Fibroblast of lung (primary cell): ENCODE data around the gene MYL6.

Source experiments
- CTCF ChIP-seq, 2 donors: IDR thresholded peaks in 1 of 2; conservative IDR thresholded peaks in 1 of 2; 1 replicate in 1 of 2; 2 replicates in 1 of 2; pipeline ENCODE4 v1.5.1; 2011 to 2012; ENCODE audit warnings: low read length in 2 of 2, control low read depth in 1 of 2, inconsistent platforms in 1 of 2, low read depth in 1 of 2, mild to moderate bottlenecking in 1 of 2
- EZH2 ChIP-seq: IDR thresholded peaks from 2 replicates; pipeline ENCODE4 v1.5.1; 2012; ENCODE audit warnings: low read length, control low read depth, mild to moderate bottlenecking; ENCODE audit errors: missing control alignments

DNA sequence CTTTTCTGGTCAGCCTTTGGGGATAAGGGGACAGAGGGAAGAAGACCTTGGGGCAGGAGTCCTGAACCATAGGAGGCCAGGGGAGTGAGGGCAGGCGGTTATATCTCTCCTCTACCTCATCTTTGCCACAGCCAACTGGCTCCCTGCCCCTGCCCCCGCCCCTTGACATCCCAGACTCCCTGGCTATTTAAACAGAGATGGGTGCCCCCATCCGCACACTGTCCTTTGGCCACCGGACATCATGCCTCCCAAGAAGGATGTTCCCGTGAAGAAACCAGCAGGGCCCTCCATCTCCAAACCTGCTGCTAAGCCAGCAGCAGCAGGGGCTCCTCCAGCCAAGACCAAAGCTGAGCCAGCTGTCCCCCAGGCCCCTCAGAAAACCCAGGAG, 4.5 kb upstream of the MYL6 start:
- TF ChIP-seq CTCF (conservative IDR thresholded peaks at IDR 0.05 in 1 of 2, IDR thresholded peaks at IDR 0.05 in 1 of 2; ENCODE audit: low read depth in 1 of 2, low read length in 2 of 2): no peak
- no peak for TF ChIP-seq EZH2
